HG02870 (cell line): ENCODE data around the gene OSBP2.

ENCODE experiments used
- ATAC-seq: cut with Tn5 transposase; IDR thresholded peaks from one replicate; pipeline ENCODE4 v1.9.1; 2021; ENCODE audit warnings: mild to moderate bottlenecking, moderate library complexity; ENCODE audit not compliant: unreplicated experiment

The OSBP2 gene

DNA sequence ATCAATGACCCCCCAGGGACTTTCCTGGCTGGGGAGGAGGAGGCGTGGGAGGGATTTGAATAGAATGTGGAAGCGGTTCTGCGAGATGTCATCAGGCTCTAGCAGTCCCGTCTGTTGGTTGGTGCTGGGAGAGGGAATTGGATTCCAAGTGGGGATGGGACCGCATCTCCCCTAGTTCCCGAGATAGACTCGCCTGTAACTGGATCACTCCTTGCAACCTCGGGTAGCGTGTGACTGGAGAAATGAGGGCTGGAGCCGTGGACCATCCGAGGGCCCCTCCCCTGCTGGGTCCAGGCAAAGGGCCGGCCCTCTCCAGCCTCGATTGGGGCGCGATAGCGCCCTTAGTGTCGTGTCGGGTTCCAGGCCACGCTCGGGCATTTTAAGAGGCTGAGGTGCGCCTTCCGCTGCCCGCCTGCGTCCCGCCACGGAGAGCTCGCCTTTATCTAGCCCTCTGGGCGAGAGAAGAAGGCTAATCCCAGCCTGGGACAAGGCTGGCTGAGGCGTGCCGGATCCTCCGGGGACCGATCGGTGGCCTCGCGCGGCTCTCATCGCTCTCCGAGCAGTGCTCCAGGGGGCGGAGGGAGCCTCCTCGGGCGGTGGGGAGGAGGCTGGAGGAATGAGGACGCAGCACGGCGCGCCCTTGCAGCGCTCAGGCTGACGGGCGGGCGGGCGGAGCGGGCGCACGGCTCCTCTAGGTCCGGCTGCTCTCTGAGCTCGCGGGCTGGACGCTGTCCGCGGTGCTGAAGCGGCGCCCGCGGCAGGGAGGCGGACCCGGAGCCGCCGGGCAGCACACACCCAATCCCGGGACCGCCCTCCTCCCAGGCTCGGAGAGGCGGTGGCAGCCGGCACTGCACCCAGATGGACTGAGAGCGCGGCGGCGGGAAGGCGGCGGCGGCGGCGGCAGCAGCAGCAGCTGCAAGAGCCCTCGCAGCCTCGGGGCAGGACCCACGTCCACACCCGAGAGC, 107.8 kb downstream of the OSBP2 start:
- ATAC-seq, result no peak

DNA sequence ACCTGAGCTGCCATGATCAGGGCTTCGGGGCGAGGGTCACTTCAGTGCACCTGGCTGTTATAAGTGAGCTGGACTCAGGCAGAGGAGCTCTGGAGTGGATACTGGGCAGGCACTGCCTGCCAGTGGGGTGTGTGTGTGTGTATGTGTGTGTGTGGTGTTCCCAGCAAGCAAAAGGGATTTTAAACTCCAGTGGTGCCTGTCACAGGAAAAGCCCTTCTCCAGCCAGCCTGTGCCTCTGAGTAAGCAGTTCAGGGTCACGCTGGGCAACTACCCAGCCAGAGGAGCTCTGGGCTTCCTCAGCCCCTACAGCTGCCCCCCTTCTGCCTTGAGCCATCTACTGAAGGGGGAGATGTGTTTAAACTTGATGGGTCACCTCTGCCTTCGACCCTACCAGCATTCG, 109.0 kb downstream of the OSBP2 start:
- no peak for ATAC-seq

DNA sequence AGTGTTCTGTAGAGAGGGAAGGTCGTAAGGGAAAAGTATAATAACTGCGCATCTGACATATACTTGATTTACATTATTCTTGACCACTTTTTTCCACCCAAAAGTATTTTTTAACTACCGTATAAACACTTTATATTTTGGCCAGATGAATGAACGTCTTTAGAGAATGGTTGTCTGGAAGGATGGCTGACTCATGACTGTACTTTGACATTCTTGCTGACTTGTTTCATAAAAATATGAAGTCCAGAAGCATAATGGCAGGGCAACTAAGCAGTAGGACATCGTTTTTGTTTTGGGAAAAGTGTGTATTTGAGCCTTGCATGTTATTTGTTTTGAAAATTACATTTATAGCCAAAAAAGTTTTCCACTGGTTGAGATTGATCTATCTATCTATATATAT, 110.0 kb downstream of the OSBP2 start:
- no peak for ATAC-seq

GRCh38 chr22:30806391-30806861, 111.8 kb downstream of the OSBP2 start:
- no peak for ATAC-seq

- ATAC-seq, result no peak
Observed at GRCh38 chr22:30809086-30809485, 114.4 kb downstream of the OSBP2 start.

DNA sequence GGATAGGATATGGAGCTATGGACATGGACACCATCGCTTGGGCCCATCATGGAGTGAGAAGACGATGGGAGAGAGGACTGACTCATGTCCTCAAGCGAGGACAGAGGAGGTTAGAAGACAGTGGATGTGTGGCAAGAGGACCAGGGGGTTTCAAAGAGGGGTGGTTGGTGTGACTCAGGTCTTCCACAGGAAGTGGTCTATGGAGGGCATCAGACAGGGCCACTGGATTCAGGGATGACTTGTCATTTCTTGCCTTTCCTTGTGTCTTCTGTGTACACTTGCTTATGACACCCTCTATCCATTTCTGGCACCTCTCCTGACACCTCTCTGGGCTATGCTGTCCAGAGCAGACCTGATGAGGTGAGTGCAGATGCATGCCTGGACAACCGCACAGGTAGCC, 115.4 kb downstream of the OSBP2 start:
- ATAC-seq, result no peak

GRCh38 chr22:30813936-30814335, 119.3 kb downstream of the OSBP2 start:
- ATAC-seq, result no peak

DNA sequence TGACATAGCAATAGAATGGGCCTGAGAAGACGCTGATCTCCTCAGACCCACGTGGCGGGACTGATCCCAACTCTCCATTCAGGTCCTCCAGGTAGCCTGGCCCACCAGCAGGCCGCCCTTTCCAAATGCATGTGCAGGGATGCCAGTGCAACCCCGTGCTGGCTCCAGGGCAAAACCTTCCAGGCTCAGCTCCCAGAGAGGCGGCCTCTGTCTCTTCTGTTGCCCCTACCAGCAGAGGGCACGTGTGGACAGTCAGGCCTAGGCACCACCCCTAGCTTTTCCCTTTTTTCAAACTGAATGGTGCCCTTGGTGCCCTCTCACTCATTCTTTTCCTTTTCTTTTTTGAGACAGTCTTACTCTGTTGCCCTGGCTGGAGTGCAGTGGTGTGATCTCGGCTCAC, 121.7 kb downstream of the OSBP2 start:
- ATAC-seq, result no peak

DNA sequence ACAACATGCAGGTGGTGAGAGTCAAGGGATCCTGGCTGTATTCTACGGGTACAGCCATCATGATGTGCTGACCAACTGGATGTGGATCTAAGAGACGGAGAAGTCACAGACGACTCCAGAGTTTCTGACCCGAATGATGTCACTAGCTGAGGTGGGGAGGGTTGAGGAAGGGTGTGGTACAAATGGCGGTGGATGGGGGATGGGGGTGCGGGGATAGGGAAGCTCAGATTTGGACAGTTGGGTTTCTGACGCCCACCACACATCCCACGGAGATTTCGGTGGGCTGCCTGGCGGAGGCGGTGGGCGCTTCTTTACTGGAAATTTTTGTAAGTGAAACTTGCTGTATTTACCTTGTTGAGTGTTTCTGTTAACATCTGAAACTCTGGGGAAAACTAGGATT, 126.7 kb downstream of the OSBP2 start:
- no peak for ATAC-seq

- ATAC-seq, result no peak
Observed at GRCh38 chr22:30821863-30822215, 127.2 kb downstream of the OSBP2 start.

- ATAC-seq, result no peak
Observed at GRCh38 chr22:30822216-30823014, 127.7 kb downstream of the OSBP2 start.

DNA sequence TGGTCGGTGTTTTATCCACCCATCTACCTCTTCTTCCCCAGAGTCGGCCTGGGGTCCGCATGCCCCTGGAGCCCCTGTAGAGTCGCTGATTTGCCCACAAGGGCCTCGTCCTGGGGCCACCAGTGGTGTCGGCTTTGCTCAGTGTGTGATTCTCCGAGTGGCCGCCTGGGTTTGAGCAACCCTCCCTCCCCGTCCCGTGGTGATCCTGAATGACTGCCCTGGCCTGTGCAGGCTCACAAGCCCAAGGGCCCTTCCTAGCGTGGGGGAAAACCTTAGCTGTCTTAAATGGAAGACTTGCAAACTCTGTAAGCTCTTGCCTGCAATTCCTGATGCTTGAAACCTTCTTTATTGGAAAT, 128.3 kb downstream of the OSBP2 start:
- ATAC-seq, result no peak

GRCh38 chr22:30824096-30824495, 129.4 kb downstream of the OSBP2 start:
- ATAC-seq, result no peak

DNA sequence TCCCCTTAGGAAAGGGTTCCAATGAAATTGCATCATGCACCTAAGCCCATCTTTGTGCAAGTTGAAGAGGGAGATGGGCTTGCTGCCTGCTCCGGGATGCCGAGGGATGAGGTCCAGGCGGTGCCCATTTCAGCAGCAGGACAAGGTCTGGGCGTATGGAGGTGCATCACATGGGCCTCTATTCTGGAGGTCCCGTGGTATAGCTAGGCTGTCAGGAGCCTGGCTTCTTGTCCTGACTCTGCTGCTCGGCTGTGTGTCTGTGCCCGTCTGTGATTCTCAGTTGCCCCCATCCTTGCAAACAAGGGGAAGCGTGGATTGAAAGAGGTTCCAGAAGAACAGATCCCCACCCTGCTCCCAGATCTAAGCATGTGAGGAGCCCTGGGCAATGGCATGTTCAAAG, 130.0 kb downstream of the OSBP2 start:
- no peak for ATAC-seq

DNA sequence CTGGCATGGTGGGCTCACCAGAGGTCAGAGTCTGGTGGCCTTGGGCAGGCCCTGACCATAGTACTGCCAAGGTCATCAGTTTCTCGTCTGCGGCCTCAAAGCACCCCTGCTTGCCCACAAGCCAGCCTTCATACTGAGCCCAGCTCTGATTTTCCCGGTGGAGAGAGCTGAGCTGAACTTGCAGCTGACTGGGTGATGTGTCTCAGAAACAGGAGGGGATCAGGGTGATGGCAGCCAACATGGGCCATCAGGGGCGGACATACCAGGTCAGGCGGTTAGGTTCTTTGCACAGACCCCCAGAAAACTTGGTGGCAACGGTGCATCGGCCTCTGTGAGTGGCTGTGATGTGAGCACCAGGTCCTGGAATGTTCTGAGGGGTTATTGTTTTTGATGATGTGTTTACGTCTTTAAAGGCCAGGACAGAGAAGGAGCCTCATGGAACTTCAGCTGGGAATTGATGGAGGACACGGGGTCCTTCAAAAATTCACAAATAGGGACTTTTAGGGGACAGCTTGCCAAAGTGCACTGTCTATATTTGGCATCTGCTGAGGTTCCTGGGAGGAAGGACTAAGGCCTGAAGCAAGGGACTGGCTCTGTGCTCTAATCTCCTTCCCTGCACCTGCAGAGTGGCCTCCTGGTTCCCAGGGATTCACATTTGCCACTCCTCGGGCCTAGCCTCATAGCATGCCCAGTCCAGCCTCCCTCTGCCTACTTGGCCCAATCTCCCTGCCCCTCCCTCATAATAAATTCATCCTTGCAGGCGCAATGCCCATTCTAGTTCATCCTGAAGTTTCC, 131.2 kb downstream of the OSBP2 start:
- no peak for ATAC-seq

GRCh38 chr22:30826670-30827355, 132.1 kb downstream of the OSBP2 start:
- no peak for ATAC-seq

DNA sequence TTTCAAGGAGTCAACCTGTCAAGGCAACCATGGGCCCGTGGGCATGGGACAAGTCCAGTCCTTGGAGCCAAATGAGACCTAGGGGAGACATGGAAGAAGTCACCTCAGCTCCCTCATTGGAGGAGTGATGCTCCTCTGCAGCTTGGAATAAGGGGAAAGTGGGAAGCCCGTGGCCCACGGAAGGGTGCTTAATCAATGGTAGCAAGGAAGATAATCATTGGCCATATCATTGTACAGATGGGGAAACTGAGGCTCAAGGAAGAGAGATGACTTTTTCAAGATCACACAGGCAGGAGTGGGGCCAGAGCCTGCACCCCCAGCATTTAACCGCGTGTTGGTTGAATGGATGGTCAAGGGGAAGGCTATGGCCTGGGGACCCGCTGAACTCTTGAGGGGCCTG, 133.0 kb downstream of the OSBP2 start:
- ATAC-seq, result no peak

- no peak for ATAC-seq
Observed at GRCh38 chr22:30828187-30829155, 133.8 kb downstream of the OSBP2 start.

DNA sequence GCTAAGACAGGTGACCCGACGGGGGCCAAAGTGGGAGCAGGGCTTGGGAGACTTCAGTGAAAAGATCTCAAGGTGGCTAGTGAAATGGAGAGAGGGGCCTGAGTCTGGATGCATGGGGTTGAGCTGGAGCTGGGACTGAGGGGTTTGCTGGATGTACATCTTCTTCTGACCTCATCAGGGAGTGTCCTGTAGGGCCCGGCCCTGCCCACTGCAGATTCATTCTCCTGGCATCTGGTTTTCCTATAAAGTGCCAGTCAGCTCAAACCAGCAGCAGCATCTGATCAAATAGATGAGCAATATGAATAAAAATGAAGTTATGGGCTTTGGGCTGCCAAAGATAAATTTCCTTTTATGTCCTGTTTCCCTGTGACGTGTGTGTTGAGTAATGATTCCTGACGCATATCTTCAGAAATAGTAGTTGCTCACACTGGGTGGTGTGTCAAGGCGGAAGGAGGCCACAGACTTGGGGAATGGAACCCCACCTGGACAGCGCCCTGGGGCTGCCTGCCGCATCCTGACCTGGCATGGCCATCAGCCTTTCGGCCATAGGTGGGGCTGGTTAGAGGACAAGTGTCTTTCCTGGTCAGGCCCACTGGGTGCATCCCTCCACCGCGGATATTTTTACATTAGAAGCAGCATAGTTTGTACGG, 135.4 kb downstream of the OSBP2 start:
- no peak for ATAC-seq
